GM12892 (cell line): Measurements from ENCODE around the gene PDRG1.

Source experiments
- POLR2A ChIP-seq: IDR thresholded peaks from 2 replicates; pipeline ENCODE4 v1.6.1; 2011; ENCODE audit warnings: low read depth, low read length, control low read depth
- POLR2AphosphoS5 ChIP-seq: IDR thresholded peaks from 2 replicates; pipeline ENCODE4 v1.6.1; 2011; ENCODE audit warnings: low read depth, low read length, control low read depth
- TAF1 ChIP-seq: IDR thresholded peaks from 2 replicates; pipeline ENCODE4 v1.6.1; 2011; ENCODE audit warnings: low read depth, mild to moderate bottlenecking, control low read depth, low read length, borderline replicate concordance

DNA sequence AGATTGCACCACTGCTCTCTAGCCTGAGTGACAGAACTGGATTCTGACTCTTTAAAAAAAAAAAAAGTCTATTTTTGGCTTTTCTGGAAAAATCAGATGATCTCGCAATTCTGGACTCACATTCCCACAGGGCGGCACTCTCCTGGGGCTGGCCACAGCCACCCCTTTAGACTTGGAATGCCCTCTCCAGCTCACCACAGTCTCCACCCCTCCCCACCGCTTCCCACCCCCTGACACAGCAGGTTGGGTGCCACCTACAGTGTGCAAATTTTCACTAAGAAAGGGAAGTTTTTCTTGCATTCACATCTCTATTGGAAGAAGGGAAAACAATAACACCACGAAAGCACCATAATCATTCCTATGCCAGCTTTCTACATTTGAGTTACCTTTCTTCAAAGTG, 15.4 kb downstream of the PDRG1 start:
- TF ChIP-seq POLR2A (no peak), POLR2AphosphoS5 (no peak), TAF1 (no peak)
